HG02588 (cell line): ENCODE measurements around the gene MARF1.
"Not testable (repeated sequence)": the region's sequence is repeated elsewhere in the genome, so short reads cannot be mapped to it uniquely, and the experiment has no call there.

Source experiments
- ATAC-seq: cut with Tn5 transposase; IDR thresholded peaks from one replicate; pipeline ENCODE4 v1.9.1; 2021; ENCODE audit warnings: mild to moderate bottlenecking, moderate library complexity; ENCODE audit not compliant: unreplicated experiment

MARF1 gene

DNA sequence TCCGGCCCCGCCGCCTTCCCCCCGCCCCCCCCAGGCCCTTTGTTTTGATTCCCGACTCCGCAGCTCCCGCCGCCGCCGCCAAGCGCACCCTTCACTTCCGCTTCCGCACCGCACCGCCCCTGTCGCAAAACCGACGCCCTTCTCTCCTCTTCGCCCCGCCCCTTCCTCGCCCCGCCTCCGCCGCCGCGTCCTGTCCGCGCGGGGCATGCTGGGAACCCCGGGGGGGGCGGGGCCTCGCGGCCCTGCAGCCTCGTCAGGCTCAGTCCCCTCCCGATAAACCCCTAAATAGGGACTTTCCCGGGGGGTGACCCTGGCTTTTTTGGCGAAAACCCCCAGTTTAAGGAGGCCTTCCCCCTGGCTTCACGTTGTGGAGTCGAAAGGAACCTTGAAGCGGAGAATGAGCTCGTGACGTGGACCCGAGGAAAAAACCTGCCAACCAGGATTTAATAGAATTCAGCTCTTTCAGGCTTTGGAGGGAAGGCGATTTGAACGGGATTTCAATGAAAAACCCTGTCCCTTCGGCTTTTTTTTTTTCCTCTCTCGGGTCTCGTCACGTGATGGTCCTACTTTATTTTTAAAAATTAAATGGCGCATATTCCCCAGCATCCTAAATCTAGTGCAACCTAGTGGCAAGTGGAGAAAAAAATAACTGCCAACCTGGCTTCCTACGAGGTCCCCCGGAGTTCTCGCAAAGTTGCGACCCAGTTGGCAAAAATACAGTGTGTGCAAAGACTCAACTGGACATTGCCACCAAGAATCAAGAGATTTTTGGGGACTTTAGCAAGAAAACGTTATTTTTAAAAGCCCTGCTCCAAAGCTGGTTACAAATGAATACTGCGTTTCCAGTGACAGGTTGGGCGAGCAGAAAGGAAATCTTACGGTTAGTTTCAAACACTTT is at the start of gene MARF1:
Gene MARF1, minus strand, starts transcription at position 107 of the 898 bp plus-strand sequence. CDS start 3,921 bp downstream, outside the sequence.
- peak; percentile 61 for ATAC-seq

GRCh38 chr16:15692508-15692907 is 49.6 kb upstream of the MARF1 start:
- ATAC-seq, result not testable (repeated sequence)

DNA sequence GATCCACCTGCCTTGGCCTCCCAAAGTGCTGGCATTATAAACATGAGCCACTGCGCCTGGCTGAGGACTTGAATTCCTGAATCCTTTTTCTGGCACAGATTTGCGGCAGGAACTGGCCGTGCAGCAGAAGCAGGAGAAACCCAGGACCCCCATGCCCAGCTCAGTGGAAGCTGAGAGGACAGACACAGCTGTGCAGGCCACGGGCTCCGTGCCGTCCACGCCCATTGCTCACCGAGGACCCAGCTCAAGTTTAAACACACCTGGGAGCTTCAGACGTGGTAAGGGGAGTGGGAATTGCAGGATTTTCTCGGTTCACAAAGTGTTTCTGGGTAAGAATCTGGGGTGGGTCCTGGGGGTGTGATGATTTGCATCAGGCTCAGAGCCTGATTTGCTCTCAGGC is 48.1 kb upstream of the MARF1 start:
- no peak for ATAC-seq

DNA sequence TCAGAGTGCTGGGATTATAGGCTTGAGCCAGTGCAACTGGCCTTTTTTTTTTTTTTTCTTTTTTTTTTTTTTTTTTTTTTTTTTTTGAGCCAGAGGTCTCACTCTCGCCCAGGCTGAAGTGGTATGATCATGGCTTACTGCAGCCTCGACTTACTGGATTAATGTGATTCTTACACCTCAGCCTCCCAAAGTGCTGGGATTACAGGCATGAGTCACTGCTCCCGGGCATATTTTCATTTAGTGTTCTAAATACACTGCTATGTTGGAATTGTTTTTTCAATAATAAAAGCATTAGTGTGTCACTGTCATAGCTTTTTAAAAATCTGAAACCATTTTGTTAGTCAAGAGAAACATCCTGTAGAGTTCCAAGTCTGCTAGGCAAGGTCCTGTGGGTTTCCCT is 47.3 kb upstream of the MARF1 start:
- ATAC-seq, result no peak

DNA sequence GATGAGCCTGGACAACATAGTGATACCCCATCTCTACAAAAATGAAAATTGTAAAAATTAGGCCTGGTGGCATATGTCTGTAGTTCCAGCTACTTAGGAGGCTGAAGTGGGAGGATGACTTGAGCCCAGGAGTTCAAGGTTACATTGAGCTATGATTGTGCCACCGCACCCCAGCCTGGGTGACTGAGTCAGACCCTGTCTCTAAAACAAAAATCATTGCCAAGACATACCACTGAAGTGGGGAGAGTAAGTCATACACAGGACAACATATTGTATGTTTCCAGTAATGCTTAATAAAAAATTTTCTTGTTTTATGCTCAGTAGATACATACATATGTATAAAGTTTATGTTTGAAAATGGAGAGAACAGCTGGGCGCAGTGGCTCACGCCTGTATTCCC is 46.3 kb upstream of the MARF1 start:
- no peak for ATAC-seq

GRCh38 chr16:15686287-15686686 is 43.3 kb upstream of the MARF1 start:
- ATAC-seq, result no peak

- ATAC-seq, result no peak
Observed at GRCh38 chr16:15682105-15682570, 39.2 kb upstream of the MARF1 start.

DNA sequence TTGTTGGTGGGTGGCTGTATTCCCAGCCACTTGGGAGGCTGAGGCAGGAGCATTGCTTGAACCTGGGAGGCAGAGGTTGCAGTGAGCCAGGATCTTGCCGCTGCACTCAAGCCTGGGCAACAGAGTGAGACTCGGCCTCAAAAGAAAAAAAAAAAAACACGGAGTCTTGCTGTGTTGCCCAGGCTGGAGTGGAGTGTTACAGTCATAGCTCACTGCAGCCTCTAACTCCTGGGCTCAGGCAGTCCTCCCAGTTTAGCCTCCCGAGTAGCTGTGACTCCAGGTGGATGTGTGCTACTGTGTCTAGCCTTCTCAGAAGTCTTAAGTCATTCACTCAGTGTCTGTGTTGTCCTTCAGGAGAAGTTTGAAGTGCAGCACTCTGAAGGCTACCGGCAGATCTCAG is 34.5 kb upstream of the MARF1 start:
- ATAC-seq, result no peak

GRCh38 chr16:15676506-15676905 is 33.6 kb upstream of the MARF1 start:
- no peak for ATAC-seq

GRCh38 chr16:15674571-15674970 is 31.6 kb upstream of the MARF1 start:
- no peak for ATAC-seq

GRCh38 chr16:15672514-15673167 is 29.7 kb upstream of the MARF1 start:
- ATAC-seq, result no peak

DNA sequence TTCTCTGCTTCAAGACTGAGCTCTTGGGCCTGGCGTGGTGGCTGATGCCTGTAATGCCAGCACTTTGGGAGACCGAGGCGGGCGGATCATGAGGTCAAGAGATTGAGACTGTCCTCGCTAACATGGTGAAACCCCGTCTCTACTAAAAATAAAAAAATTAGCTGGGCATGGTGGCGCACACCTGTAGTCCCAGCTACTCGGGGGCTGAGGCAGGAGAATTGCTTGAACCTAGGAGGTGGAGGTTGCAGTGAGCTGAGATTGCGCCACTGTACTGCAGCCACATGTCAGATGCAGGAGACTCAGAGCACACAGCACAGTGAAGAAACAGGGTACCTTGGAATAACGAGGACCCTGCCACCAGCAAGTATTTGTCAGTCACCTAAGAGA is 29.2 kb upstream of the MARF1 start:
- not testable (repeated sequence) for ATAC-seq

GRCh38 chr16:15671530-15672117 is 28.7 kb upstream of the MARF1 start:
- no peak for ATAC-seq

- ATAC-seq, result no peak
Observed at GRCh38 chr16:15667091-15667742, 24.3 kb upstream of the MARF1 start.

- ATAC-seq, result no peak
Observed at GRCh38 chr16:15665107-15665506, 22.2 kb upstream of the MARF1 start.

GRCh38 chr16:15660203-15660601 is 17.2 kb upstream of the MARF1 start:
- ATAC-seq, result no peak

DNA sequence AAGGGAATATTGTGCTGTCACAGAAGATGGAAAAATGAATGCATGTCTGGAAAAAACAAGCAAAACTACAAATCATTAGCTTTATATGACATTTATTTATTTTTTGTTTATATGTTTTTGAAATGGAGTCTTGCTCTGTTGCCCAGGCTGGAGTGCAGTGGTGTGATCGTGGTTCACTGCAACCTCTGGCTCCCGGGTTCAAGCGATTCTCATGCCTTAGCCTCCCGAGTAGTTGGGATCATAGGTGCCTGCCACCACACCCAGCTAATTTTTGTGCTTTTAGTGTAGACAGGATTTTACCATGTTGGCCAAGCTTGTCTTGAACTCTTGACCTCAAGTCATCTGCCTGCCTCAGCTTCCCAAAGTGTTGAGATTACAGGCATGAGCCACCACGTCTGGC is 15.6 kb upstream of the MARF1 start:
- ATAC-seq, result no peak

DNA sequence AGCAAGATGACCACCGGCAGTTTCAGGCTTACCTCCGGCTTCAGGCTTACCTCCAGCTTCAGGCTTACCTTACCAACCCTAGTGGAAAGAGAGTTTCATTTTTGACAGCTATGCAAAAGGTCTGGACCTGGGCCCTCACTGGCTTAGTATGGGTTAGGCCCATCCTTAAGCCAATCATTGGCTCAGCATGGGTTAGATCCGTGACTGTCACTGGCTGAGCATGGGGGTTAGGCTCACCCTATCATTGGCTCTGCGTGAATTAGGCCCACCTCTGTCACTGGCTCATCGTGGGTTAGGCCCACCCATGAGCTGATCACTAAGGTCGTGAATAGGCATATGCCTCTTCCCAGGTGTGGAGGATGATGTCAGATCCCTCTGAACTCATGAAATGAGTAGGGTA is 15.2 kb upstream of the MARF1 start:
- ATAC-seq, result no peak

DNA sequence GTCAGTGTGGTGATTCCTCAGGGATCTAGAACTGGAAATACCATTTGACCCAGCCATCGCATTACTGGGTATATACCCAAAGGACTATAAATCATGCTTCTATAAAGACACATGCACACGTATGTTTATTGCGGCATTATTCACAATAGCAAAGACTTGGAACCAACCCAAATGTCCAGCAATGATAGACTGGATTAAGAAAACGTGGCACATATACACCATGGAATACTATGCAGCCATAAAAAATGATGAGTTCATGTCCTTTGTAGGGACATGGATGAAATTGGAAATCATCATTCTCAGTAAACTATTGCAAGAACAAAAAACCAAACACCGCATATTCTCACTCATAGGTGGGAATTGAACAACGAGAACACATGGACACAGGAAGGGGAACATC is 12.6 kb upstream of the MARF1 start:
- not testable (repeated sequence) for ATAC-seq

GRCh38 chr16:15654591-15654990 is 11.6 kb upstream of the MARF1 start:
- ATAC-seq, result no peak

DNA sequence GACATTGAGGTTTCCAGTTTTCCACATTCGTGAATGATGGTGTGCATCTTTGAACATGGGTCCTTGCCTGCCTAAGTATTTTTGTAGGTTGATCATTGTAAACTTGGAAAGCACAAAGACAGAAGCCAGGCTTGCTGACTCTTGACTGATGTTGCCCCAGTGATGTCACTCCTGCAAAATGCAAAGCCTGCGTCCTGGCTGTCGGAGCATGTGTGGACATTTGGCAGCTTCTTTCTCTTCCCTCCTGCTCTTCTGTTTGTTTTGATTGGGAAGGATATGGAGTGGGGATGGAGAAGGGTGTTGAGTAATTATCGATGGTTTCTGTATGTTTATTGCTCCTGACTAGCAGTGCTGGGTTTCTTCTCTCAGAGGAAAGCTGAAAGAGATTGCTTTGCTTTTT is 10.3 kb upstream of the MARF1 start:
- no peak for ATAC-seq
